Measurements from ENCODE around the gene TMEM9.

DNA sequence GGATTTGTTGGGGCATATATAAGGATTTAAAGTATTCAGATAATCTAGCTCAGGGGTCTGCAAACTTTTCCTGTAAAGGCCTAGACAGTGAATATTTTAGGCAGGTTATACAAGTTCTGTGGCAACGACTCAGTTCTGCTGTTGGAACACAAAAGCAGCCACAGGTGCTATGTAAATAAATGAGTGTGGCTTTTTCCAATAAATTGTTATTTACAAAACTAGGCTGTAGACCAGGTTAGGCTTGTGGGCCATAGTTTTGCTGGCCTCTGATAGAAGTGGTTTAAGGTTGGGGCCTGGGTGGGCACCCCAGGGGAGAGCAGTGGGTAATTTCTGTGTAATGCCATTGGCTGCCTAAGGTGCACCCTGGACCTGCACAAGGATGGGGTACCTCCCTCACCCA, 19.5 kb upstream of the TMEM9 start:
- TF ChIP-seq, protein P1, sequence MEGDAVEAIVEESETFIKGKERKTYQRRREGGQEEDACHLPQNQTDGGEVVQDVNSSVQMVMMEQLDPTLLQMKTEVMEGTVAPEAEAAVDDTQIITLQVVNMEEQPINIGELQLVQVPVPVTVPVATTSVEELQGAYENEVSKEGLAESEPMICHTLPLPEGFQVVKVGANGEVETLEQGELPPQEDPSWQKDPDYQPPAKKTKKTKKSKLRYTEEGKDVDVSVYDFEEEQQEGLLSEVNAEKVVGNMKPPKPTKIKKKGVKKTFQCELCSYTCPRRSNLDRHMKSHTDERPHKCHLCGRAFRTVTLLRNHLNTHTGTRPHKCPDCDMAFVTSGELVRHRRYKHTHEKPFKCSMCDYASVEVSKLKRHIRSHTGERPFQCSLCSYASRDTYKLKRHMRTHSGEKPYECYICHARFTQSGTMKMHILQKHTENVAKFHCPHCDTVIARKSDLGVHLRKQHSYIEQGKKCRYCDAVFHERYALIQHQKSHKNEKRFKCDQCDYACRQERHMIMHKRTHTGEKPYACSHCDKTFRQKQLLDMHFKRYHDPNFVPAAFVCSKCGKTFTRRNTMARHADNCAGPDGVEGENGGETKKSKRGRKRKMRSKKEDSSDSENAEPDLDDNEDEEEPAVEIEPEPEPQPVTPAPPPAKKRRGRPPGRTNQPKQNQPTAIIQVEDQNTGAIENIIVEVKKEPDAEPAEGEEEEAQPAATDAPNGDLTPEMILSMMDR (IDR thresholded peaks at IDR 0.05; ENCODE audit: extremely low read depth in 1 of 2, insufficient read depth in 1 of 2, low read depth in 1 of 2, low read length in 2 of 2), result no peak
- TF ChIP-seq, protein P2, sequence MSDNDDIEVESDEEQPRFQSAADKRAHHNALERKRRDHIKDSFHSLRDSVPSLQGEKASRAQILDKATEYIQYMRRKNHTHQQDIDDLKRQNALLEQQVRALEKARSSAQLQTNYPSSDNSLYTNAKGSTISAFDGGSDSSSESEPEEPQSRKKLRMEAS (IDR thresholded peaks at IDR 0.05; ENCODE audit: insufficient read depth, insufficient read length), result no peak
- no peak for TF ChIP-seq POLR2AphosphoS5 (IDR thresholded peaks at IDR 0.05; ENCODE audit: insufficient read depth, low read depth, low read length)
- TF ChIP-seq GATA2 (IDR thresholded peaks at IDR 0.05; ENCODE audit: insufficient read depth, insufficient read length, low read depth, low read length), result no peak
